Suprapubic skin (tissue), 3 donors: ENCODE data around the gene DNAJB1.

ENCODE experiments used
- POLR2A ChIP-seq, 2 donors: fragments of 450-650 bp; IDR thresholded peaks; one replicate each; pipeline ENCODE4 v1.6.1; 2017; ENCODE audit warnings: antibody characterized with exemption in 2 of 2, mild to moderate bottlenecking in 2 of 2, moderate library complexity in 2 of 2
- TF ChIP-seq, protein P1 (sequence below), 2 donors: fragments of 200-600 bp in 1 of 2; fragments of 450-650 bp in 1 of 2; sonication (generic) in 1 of 2; IDR thresholded peaks; one replicate each; pipeline ENCODE4 v1.5.1; 2016 to 2019; ENCODE audit warnings: antibody characterized with exemption in 2 of 2, mild to moderate bottlenecking in 1 of 2, moderate library complexity in 1 of 2

DNA sequence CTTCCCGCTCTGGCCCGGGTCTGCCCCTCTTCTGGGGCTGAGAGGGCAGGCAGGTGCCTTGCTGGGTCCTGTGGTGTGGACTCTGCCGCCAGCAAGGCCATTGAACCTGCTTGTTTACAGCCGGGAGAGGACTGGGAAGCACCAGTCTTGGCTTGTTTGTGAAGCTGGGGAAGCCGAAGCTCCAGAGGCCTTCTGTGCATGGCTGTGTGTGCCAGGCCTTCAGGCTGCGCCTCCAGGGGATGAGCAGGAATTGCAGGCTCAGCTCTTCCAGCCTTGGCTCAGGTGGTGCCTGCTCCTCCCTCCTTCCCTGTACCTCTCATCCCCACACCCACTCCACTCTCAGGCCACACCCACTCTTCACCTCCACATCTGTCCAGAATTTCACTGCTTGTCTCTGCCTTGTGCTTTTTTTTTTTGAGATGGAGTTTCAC, 36.2 kb upstream of the DNAJB1 start:
- no peak for TF ChIP-seq POLR2A (IDR thresholded peaks at IDR 0.05)
- TF ChIP-seq, protein P1, sequence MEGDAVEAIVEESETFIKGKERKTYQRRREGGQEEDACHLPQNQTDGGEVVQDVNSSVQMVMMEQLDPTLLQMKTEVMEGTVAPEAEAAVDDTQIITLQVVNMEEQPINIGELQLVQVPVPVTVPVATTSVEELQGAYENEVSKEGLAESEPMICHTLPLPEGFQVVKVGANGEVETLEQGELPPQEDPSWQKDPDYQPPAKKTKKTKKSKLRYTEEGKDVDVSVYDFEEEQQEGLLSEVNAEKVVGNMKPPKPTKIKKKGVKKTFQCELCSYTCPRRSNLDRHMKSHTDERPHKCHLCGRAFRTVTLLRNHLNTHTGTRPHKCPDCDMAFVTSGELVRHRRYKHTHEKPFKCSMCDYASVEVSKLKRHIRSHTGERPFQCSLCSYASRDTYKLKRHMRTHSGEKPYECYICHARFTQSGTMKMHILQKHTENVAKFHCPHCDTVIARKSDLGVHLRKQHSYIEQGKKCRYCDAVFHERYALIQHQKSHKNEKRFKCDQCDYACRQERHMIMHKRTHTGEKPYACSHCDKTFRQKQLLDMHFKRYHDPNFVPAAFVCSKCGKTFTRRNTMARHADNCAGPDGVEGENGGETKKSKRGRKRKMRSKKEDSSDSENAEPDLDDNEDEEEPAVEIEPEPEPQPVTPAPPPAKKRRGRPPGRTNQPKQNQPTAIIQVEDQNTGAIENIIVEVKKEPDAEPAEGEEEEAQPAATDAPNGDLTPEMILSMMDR (IDR thresholded peaks at IDR 0.05): no peak
